ENCODE results near the gene RGMB.
A peak's percentile ranks its signal among the peaks of the same experiment; 100 is the strongest.

The RGMB gene

DNA sequence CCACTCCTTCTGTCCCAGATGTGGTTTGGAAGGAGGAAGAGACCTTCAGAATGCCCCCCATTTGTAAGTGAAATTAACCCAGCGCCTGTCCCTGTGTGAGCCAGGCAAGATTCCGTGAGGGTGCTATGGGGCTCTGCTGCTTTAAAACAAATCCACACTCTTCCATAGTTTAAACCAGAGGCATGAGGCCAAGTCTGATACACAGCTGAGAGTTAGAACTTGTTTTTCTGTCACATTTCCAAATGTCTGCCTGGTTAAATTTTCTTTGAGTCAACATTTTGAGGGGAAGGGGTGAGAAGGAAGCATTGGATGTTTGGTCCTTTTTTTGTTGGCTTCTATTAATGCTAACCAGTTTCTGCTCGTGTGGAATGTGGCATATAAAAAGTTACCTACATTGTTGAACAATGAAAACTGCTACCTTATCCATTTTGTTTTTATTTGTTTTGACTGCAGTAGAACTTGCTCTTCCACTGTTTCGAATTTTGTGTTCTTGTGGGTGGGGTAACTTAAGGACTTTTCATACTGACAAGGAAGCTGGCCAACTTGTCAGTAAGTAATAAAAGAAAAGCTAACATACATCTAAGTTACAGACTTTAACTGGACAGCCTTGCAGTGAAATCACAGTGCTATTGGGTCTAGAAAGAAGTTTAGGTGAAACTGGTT lies 12.9 kb downstream of the RGMB start:
- DNase-seq, result no peak

DNA sequence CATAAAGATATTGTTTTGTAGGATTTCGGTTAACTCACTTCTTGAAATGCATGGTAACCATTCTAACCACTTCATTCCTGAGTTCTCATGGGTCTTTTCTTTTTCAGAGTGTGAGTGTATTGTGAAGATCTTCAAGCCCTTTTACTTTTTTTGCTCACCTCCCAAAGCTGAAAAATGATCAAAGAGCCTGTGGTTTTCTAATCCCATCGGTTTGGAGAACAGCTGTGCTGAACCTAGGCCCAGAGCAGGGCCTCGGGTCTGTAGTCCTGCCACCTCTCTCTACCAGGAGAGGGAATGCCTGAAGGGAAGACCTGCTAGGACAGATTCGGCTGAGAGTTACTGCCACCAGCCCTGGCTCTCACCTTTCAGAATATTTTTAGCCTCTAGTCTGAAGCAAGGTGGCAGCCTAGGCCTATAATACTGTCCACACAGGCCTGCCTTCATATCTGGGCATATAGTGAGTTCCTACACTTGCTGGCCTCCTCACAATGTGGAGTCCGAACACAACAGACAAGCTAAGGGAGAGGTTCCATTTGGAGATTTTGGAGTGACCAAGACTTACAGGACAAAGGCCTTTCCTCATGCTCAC lies 13.8 kb downstream of the RGMB start:
- DNase-seq, result no peak

DNA sequence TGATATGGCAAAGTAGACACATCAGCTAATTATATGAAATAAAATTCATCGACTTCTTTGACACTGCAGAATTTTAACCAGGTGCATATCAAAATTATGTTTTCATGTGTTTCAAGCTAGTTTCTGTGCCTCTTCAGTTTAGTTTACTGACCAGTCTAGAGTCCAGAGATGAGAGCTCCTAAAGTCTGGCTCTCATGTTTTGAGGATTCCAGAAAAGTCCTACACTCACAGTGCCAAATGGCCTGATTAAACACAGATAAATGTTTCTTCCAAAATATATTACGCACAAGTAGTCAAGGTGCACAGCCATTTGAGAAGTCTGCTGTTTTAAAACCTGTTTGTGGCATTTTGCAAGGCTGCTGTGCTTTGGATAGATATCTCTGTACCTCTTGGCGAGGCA lies 15.6 kb downstream of the RGMB start:
- DNase-seq, result no peak

DNA sequence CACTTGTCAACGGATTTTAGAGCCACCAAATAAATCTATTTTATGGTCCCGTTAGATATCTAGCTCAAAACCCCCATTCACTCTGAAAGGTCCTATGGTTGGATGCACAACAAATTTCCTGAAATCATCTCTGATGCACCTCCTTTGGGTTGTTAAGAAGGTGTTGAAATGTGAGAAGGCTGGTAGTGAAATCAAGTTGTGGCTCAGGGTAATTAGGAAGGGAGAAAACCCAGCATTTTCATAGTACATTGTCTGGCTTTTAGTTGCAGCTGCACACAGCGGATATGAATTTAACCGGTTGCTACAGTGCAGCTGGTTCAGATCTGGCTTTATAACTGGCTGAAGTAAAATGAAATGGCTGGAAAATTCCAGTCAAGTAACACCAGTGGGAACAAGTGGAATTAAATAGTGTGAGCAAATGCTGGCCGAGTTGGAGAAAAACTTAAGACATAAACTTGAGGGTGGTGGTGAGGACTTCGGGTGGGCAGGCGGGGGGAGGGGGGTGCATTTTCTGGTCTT lies 17.6 kb downstream of the RGMB start:
- no peak for DNase-seq

DNA sequence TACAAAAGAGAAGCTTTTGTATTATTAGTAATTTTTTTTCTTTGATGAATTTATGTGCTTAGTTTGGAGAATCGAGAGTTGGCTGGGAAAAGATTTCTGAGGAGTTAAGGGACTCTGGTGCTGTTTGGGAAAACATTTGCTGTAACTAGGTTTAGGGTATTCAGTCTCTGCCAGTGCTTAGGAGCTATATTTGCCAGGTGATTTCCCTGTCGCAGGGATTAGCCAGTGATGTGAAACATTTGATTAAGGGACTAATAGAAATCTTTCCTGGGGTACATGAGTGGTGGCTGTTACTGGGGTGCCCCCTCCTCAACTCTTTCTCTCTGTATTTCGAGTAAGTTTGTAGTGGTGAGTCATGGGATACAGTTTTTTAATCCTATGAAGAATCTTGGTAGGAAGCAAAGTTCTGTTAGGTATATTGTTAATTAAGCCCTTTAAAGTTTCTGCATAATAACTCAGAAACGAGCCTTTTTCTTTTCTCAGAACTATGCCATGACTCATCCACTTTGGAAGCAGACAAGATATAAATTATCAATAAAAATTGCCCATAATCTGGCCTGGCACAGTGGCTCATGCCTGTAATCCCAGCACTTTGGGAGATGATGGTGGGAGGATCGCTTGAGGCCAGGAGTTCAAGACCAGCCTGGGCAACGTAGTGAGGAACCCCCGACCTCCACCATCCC lies 18.6 kb downstream of the RGMB start:
- DNase-seq, result no peak

DNA sequence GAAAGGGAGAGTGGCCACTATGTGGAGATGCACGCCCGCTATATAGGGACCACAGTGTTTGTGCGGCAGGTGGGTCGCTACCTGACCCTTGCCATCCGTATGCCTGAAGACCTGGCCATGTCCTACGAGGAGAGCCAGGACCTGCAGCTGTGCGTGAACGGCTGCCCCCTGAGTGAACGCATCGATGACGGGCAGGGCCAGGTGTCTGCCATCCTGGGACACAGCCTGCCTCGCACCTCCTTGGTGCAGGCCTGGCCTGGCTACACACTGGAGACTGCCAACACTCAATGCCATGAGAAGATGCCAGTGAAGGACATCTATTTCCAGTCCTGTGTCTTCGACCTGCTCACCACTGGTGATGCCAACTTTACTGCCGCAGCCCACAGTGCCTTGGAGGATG lies 19.8 kb downstream of the RGMB start:
- DNase-seq, result no peak

DNA sequence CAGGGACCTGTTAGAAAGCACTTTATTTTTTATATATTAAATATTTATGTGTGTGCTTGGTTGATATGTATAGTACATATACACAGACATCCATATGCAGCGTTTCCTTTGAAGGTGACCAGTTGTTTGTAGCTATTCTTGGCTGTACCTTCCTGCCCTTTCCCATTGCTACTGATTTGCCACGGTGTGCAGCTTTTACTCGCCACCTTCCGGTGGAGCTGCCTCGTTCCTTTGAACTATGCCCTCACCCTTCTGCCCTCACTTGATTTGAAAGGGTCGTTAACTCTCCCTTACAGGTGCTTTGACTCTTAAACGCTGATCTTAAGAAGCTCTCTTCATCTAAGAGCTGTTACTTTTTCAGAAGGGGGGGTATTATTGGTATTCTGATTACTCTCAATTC lies 20.5 kb downstream of the RGMB start:
- no peak for DNase-seq

DNA sequence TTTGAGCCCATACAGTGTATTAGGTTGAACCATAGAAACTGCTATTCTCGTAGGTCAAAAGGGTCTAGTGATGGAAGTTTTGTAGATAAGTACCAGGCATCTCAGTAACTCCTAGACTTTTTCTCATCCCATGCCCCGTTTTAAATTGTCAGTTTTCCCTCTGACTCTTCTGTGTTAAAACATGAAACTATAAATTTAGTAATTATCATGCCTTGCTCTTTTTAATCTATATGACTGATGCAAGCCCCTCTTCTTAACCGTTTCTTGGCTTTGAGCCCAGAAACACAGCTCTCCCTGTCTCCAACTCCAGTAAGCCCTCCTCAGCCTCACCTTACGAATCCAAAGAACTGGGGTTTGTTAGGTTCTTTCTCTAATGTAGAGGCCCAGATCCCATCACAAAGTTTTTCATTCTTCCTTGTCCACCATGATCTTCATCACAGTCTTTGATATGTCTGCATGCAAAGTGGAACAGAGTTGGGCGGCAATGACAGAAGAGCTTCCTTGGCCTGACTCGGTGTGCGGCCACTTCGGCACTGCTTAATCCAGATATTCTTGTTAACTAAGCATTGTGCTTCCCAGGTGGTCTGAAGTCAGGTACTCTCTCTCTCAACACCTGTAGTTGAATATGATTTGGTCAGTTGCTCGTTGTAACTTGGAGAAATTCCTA lies 21.1 kb downstream of the RGMB start:
- DNase-seq, result no peak

DNA sequence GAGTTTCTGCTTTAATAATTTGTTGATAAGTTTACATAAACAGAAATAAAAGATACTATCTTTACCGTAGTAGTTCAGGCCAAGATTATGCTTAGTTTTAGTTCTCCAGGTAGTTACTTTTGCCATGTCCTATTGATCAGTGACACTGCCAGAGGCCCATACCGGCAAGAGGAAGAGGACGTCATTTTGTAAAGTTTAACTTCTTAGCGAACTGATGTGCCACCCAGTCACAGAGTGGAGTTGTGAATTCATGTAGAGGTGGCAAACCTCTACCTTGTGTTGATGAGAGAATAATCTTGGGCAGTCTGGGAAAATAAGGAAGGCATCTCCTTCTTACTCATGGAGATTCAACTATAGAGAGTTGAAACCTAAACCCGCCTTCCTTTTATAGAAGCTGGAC lies 21.8 kb downstream of the RGMB start:
- DNase-seq, result no peak

DNA sequence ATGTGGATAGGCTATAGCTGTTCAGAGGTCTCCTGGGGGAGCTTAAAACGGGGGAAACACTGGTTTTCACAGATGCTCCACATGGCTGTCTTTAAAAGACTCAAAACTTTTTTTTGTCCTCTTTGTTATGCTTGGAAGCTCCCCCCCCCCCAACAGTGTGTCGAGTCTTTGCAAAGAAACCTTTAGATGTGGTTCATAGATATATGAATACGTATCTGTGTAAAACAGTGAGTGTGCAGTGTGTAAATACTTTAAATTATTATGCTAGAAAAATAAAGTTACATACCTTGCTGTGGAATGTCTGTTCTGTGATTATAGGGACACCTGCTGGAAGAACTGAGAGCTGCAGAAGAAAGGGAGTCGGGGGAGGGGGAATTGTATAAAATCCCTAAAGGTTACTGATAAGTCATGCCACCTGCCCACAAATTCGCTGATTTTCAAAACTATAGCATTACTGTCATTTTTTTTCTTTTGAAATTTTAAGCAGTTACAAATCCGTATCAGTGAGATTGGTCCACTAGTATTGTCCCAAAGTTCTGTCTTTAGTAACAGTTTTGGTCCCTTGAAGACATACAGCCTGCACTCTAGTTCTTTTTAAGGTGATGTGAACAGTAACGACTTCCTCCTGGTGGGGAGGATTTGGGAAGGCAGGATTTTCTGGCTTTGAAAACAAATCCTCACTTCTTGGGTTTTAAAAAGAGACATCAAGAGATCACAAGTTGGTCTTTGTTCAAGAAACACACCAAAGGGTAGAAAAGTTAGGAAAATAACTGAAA lies 22.9 kb downstream of the RGMB start:
- DNase-seq, result peak in 1 of 2 experiments; percentile 2

DNA sequence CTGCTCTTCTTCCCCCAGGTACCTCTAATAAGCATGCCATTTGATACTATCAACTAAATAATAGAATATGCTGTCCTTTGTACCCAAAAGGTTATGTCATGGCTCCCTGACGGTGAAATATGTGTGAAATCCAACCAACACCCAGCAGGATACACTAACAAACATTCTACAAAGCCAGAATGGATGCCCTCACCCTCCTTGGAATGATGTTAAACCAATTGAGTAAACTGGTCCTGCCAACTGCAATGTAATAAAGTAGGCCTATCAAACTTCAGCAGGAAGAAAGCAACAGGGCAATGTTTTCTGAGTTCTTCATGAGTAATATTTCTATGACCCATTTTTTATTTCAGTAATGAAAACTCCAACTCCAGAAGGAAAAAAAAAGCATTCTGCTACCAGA lies 24.9 kb downstream of the RGMB start:
- no peak for DNase-seq

DNA sequence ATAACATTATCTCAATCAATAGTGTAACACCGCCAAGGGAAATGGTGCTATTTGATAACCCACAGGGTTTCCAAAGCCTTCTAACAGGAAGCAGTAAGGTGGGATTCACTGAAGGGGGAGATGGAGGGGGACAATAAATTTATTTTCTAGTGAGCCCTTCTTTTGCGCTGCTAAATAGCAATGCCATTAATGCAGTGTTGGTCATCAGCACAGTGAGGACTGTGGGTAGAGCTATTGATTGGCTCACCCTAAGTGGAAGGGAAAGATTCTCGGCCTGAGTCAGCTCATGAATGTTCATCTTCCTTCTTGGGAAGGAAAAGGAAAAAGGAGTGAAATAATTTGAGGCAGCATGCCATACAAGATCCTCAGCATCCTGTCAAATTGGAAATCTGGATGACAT lies 25.4 kb downstream of the RGMB start:
- DNase-seq, result no peak

DNA sequence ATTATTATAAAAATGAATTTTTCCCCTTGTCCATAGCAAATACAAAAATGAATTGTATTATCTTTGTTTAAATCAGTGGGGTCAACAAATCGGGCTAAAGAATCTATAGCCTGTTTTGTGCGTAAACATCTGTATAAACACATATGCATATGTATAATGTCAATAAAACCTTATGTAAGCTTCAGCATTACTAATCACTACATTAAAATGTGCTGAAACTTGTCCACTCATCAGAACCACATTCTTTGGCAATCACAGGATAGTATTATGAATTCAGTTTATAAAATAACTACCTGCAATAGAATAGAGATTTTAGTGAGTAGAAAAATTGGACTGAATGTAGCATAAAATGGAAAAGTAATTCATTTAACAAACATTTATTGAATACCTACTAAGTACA lies 30.6 kb downstream of the RGMB start:
- no peak for DNase-seq

DNA sequence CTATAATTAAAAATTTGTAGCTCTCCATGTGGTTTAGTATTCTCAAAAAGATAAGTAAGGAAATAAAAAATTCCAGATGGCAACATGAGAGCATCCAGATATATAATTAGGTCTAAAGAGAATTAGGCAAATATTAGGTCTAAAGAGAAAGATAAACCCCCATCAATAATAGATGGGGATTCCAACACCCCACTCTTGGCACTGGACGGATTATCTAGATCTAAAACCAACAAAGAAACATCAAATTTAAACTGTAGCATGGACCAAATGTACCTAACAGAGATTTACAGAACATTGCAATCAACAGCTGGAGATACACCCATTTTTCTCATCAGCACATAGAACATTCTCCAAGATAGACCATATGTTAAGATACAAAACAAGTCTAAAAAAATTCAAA lies 31.6 kb downstream of the RGMB start:
- DNase-seq, result no peak

DNA sequence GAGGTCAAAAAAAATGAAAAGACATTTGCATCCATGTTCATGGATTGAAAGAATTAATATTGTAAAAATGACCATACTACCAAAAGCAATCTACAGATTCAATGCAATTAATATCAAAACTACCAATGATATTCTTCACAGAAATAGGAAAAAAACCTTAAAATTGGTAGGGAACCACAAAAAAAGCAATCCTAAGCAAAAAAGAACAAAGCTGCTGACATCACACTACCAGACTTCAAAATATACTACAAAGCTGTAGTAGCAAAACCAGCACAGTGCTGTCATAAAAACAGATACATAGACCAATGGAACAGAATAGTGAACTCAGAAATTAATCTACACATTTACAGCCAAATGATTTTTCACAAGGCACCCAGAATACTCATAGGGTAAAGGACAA lies 34.3 kb downstream of the RGMB start:
- DNase-seq, result no peak

DNA sequence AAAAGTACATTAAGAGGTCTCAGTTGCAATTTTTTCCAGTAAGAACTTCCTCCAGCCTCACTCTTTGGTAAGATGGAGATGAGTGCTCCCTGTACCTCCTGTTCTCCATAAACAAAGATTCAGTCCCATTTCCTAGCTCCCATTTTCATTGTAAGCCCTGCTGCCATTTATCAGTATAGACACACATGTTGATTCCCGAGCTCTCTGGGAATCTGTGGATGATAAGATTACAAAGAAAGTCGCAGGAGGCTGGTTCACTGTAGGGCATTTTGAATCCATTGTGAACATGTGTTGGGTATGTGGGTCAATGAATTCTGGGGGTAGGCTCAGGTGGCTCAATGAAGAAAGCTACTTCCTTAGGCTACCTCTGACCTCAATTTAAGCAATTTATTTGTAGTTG lies 36.7 kb downstream of the RGMB start:
- DNase-seq, result no peak

DNA sequence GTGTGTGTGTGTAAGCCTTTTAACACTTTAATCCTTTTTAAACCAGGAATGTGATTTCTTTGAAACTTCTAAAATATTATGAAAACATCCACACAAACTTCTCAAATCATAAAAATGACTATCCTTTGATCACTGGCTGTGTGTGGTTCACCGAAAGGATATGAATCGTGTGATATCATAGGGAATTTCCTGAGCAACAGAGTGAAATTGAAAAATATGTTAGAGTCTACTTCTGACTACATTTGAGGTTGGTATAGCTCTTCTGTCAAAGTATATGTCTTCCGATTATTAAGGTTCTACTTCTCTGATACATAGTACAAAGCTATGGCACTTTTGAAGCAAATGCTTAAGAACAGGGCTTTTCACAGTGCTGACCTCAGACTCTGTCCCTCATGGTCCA lies 40.3 kb downstream of the RGMB start:
- DNase-seq, result no peak

DNA sequence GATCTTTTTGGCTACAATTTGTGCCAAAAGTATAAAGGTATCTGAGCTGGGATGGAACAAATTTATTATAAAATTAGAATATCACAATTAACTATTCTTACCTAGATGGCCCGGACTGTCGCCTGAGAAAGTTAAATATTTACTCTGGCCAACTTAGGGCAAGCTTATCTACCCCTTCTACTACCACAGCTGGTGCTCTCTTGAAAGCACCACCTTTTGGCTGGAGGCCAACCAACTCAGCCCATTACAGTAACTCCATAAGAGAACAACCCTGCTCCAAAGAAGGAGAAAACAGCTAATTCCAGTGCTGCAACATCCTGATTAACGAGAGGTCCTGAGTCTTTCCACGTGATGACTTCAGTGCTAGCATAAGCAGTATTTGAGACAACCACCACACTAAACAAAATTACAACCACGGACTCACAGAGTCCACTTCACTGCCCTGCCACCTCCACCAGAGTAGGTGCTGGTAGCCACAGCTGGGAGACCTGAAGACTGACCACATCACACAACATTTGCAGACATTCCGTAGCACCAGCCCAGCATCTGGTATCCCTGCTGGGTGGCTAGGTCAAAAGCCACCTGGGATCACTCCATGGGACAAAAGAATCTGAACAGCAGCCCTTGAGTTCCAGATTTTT lies 43.2 kb downstream of the RGMB start:
- no peak for DNase-seq

DNA sequence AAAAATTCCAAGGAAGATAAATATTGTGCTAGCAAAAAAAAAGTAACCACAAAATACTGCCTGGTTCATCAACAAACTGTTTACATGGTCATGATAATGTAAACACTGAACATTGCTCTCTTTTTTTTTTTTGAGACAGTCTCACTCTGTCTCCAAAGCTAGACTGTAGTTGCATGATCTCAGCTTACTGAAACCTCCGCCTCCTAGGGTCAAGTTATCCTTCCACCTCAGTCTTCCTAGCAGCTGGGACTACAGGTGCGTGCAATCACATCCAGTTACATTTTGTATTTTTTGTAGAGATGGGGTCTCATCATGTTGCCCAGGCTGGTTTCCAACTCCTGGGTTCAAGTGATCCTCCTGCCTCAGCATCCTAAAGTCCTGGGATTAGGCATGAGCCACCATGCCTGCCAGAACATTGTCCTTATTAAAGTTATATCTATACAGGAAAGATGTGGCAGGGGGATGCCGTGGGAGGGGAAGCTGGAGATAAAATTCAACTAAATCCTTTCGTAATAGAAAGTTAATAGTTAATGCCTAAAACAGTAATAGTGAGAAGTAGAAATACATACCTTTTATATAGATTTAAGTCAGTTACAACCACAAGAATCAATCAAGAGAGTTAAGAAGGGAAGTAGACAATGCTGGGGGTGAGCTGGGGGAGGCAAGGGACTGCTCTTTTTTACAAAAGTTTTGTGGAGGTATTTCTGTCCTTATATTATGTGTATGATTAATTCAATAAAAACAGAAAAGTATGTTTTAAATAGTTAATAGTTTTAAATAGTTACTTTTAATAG lies 52.3 kb downstream of the RGMB start:
- DNase-seq, result no peak

DNA sequence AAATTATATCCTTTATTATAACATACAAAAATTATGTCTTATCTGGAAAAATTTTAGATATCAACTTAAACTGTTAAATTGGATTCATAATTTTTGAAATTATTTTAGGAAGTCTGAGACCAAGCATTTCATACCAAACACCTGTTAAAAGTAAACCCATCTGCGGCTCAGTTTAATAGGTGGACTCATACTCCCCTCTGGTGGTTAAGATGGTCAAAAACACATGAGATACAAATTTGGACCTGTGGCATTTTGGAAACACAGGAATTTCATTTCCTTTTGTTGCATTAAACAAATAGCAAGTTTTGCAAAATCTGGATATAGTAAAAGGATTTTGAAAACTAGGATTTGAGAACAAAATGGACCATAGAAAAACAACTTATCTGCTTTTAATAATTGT lies 53.7 kb downstream of the RGMB start:
- DNase-seq, result peak in 1 of 2 experiments; percentile 2

DNA sequence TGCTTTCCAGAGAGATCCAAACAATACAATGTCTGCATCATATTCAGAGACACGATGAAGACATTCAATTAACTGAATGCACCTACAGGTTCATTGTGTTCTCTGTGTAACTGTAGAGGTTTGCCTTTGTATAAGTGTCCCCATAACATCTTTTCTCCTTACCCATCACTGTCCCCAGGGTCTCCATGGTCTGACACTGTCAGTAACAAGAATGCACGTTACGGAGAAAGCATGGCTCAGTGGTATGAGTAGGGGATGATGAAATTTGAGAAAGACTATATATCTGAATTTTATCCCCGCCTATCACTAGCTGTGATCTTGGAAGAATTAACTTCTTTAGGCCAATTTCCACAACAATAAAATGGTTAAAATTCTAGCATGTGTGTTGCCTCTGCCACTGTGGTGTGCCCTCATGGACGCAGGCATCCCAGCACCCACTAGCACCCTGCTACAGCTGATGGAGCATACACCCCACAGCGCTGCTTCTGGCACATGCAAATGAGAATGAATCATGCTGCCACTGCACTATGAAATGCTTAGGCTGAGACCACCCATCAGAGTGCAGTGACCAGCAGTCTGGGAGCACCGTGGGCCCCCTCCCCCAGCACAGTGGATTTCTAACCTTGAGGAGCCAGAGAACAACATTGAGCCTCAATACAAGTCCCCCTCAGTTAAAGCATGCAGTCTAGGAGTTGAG lies 54.3 kb downstream of the RGMB start:
- no peak for DNase-seq
